ENCODE results near the gene SORCS3.

Gene SORCS3

DNA sequence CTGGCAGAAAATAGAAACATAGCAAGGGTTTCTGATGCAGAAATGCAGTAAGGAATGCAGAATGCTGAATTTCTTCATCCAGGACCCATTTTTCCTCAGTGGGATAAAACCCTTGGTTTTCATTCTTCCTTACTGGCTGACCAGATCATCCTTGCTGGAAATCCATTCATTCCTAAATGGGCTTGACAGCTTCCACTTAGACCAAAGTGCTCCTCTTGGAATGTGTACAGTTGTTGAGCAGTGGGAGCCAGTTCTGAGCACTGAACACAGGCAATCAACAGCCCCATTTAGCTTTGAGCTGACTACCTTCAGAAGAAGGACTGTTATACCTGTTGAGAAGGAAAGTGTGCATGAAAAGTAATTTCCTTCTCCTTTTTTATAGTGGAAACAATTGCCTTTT, 232.1 kb downstream of the SORCS3 start:
- H3K36me3 ChIP-seq, result no peaks in the 10 kb centered on the region
- no peak overlapping the region for H3K27ac ChIP-seq
- TF ChIP-seq, protein P1, sequence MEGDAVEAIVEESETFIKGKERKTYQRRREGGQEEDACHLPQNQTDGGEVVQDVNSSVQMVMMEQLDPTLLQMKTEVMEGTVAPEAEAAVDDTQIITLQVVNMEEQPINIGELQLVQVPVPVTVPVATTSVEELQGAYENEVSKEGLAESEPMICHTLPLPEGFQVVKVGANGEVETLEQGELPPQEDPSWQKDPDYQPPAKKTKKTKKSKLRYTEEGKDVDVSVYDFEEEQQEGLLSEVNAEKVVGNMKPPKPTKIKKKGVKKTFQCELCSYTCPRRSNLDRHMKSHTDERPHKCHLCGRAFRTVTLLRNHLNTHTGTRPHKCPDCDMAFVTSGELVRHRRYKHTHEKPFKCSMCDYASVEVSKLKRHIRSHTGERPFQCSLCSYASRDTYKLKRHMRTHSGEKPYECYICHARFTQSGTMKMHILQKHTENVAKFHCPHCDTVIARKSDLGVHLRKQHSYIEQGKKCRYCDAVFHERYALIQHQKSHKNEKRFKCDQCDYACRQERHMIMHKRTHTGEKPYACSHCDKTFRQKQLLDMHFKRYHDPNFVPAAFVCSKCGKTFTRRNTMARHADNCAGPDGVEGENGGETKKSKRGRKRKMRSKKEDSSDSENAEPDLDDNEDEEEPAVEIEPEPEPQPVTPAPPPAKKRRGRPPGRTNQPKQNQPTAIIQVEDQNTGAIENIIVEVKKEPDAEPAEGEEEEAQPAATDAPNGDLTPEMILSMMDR (IDR thresholded peaks at IDR 0.05; ENCODE audit: low read depth, low read length), result no peak
- no peaks in the 10 kb centered on the region for H3K9me3 ChIP-seq (ENCODE audit: severe bottlenecking)
- no peak for DNase-seq
- H3K4me3 ChIP-seq (ENCODE audit: low read depth, low read length), result no peak overlapping the region
- no peaks in the 10 kb centered on the region for H3K27me3 ChIP-seq (ENCODE audit: insufficient read depth, low read depth, severe bottlenecking)

DNA sequence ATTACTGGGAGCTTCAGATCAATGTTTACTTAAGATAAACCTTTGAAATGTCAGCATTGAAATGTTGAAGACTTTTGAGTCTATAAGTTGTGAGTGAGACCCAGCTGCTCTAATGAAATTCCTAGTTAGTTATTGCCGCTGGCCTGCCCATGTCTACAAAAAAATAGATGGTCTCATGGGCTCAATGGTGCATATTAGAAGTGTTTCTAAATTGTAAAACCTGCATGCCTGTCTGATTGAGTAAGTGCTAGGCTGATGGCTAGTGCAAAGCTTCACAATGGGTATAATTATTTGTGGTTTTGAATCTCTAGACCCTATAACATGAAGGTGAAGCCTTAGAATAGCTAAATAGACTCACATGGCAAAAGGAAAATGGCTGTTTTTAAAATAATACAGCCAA, 234.5 kb downstream of the SORCS3 start:
- TF ChIP-seq, protein P1 (IDR thresholded peaks at IDR 0.05; ENCODE audit: low read depth, low read length), result no peak
- Histone ChIP-seq H3K27me3 (ENCODE audit: insufficient read depth, low read depth, severe bottlenecking) (no peaks in the 10 kb centered on the region), H3K27ac (no peak overlapping the region), H3K9me3 (ENCODE audit: severe bottlenecking) (no peaks in the 10 kb centered on the region), H3K4me3 (ENCODE audit: low read depth, low read length) (no peak overlapping the region), H3K36me3 (no peaks in the 10 kb centered on the region)
- DNase-seq, result no peak

DNA sequence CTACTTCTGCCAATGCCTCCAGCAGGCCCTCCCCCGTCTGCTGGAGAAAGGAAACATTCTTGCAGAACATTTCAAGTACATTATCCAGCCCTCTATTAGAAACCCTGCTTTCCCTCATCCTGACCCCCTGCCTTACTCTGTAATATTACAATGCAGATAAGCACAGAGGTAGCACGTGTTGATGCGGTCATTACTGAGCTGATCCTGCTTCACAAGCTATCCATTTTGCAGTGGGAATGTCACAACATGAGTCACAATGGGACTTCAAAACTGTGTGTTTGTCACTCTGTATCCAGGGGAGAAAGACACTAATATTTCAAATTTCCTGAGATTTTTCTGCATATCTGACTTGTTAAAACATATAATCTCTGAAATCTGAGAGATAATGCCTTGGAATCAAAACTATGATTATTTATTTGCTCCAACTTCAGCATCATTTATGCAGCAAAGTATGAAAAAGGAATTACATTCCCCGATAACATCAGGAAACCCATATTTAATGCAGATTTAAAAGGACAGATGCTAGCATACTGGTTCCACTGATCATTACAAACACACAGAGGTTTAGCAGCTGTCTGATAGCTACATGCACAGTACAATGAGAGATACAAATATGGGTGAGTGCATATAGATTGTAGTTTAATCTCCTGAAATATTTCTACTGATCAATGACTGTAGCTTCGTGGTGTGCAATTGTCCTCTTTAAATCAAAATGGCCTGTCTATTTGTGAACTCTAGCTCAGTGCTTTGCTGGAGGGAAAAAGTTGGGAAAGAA, 239.7 kb downstream of the SORCS3 start:
- no peak overlapping the region for H3K4me3 ChIP-seq (ENCODE audit: low read depth, low read length)
- TF ChIP-seq, protein P1 (IDR thresholded peaks at IDR 0.05; ENCODE audit: low read depth, low read length), result no peak
- no peaks in the 10 kb centered on the region for H3K36me3 ChIP-seq
- H3K27ac ChIP-seq, result no peak overlapping the region
- DNase-seq, result no peak
- H3K27me3 ChIP-seq (ENCODE audit: insufficient read depth, low read depth, severe bottlenecking), result no peaks in the 10 kb centered on the region
- H3K9me3 ChIP-seq (ENCODE audit: severe bottlenecking), result no peaks in the 10 kb centered on the region

DNA sequence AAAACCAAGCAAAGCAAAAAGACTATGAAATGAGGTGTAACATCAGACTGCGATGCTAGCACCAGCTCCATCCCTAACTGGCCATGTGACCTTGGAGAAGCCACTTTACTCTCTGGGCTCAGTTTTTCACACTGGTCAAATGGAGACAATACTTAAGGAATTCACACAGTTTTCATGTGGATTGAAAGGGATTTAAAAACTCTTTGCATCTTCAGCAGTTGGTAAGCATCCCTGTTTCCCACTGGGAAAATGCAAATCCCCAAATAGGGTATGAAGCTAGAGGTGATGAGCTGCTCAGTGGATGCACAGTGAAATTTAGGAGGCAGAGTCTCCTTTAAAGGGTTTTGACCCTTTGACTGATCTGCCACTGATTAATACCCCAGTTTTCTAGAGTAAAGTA, 240.7 kb downstream of the SORCS3 start:
- Histone ChIP-seq H3K9me3 (ENCODE audit: severe bottlenecking) (no peaks in the 10 kb centered on the region), H3K36me3 (no peaks in the 10 kb centered on the region), H3K27me3 (ENCODE audit: insufficient read depth, low read depth, severe bottlenecking) (no peaks in the 10 kb centered on the region), H3K4me3 (ENCODE audit: low read depth, low read length) (no peak overlapping the region), H3K27ac (no peak overlapping the region)
- TF ChIP-seq, protein P1 (IDR thresholded peaks at IDR 0.05; ENCODE audit: low read depth, low read length), result no peak
- no peak for DNase-seq

DNA sequence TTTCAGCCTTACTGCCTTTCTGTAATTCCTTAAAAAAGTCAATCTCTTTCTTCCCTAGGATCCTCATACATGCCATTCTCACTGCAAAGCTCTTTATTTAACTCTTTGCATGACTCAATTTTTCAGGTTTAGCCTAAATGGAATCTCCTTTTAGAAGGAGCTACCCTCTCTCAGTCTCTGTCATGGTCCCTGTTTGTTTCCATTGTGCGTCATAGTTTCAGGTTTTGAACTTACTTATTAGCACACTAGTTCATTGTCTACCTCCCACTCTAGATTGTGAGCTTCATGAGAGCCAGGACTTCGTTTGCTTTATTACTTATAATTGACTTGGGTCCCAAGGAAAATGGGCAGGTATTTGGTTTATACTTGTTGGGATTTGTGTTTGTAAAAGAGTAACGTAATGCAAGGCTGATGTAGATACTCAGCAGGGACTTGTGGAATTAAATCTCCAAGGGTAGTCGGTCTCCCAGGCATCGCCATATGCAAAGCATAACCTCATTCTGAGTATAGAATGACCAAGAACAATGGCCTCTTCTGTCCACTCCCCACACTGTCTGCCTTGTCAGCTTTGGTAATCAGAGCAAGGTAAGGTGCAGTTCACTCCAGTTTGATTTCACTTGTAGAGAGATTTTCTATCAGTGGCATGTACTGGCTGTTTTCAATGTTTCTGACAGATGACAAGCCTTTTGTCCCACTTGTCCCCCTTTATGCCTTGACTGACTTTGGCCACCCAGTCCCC, 252.0 kb downstream of the SORCS3 start:
- no peaks in the 10 kb centered on the region for H3K27me3 ChIP-seq (ENCODE audit: insufficient read depth, low read depth, severe bottlenecking)
- no peak for DNase-seq
- TF ChIP-seq, protein P1 (IDR thresholded peaks at IDR 0.05; ENCODE audit: low read depth, low read length), result no peak
- H3K9me3 ChIP-seq (ENCODE audit: severe bottlenecking), result no peaks in the 10 kb centered on the region
- H3K27ac ChIP-seq, result no peak overlapping the region
- no peaks in the 10 kb centered on the region for H3K36me3 ChIP-seq
- no peak overlapping the region for H3K4me3 ChIP-seq (ENCODE audit: low read depth, low read length)

Data from WERI-Rb-1 (cell line).